ENCODE results near the gene ZNF681.
"Not testable (repeated sequence)": the region's sequence is repeated elsewhere in the genome, so short reads cannot be mapped to it uniquely, and the experiment has no call there.

Gene ZNF681

GRCh38 chr19:23718802-23719201 lies 39.9 kb downstream of the ZNF681 start:
- no peak overlapping the region for H3K4me3 ChIP-seq (ENCODE audit: low read length)
- DNase-seq (ENCODE audit: low read depth) = no peak
- TF ChIP-seq CTCF (conservative IDR thresholded peaks at IDR 0.05; ENCODE audit: low read length) = no peak

- no peak for DNase-seq (ENCODE audit: low read depth)
- no peak for TF ChIP-seq CTCF (conservative IDR thresholded peaks at IDR 0.05; ENCODE audit: low read length)
Measured at GRCh38 chr19:23716792-23717191, 41.9 kb downstream of the ZNF681 start.

GRCh38 chr19:23709347-23709746 lies 49.3 kb downstream of the ZNF681 start:
- no peak for TF ChIP-seq CTCF (conservative IDR thresholded peaks at IDR 0.05; ENCODE audit: low read length)
- DNase-seq (ENCODE audit: low read depth) = no peak
- no peak overlapping the region for H3K4me3 ChIP-seq (ENCODE audit: low read length)

More at GRCh38 chr19:23716792-23717191, 41.9 kb downstream of the ZNF681 start:
- H3K4me3 ChIP-seq (ENCODE audit: low read length) = no peak overlapping the region

- TF ChIP-seq CTCF (conservative IDR thresholded peaks at IDR 0.05; ENCODE audit: low read length) = no peak
- no peak for DNase-seq (ENCODE audit: low read depth)
- H3K4me3 ChIP-seq (ENCODE audit: low read length) = no peak overlapping the region
Measured at GRCh38 chr19:23706657-23707056, 52.0 kb downstream of the ZNF681 start.

GRCh38 chr19:23699521-23699860 lies 59.2 kb downstream of the ZNF681 start:
- TF ChIP-seq CTCF (conservative IDR thresholded peaks at IDR 0.05; ENCODE audit: low read length) = no peak
- no peak overlapping the region for H3K4me3 ChIP-seq (ENCODE audit: low read length)
- DNase-seq (ENCODE audit: low read depth) = no peak

GRCh38 chr19:23698711-23699520 lies 59.8 kb downstream of the ZNF681 start:
- H3K4me3 ChIP-seq (ENCODE audit: low read length) = no peak overlapping the region
- DNase-seq (ENCODE audit: low read depth) = no peak
- TF ChIP-seq CTCF (conservative IDR thresholded peaks at IDR 0.05; ENCODE audit: low read length) = no peak

GRCh38 chr19:23692937-23693336 lies 65.8 kb downstream of the ZNF681 start:
- not testable (repeated sequence) for DNase-seq (ENCODE audit: low read depth); H3K4me3 ChIP-seq (ENCODE audit: low read length)

All from AG10803 (cell line).